ENCODE data around the gene IL5. TPM values are rescaled to one million over a fixed set of nuclear protein-coding genes. Genes with fewer than 3 reads are reported as not detected.
"Not testable (repeated sequence)": the region's sequence is repeated elsewhere in the genome, so short reads cannot be mapped to it uniquely, and the experiment has no call there.

The IL5 gene
- total and polyA plus RNA-seq, 9 donors = not detected

GRCh38 chr5:132576123-132576522 is 32.8 kb upstream of the IL5 start:
- no peak for DNase-seq
- no peak for TF ChIP-seq EP300 (IDR thresholded peaks at IDR 0.05)
- no peak for TF ChIP-seq POLR2A (IDR thresholded peaks at IDR 0.05)
- TF ChIP-seq CTCF (IDR thresholded peaks at IDR 0.05) = no peak
- no peak overlapping the region for H3K27ac ChIP-seq
- H3K4me3 ChIP-seq = no peak overlapping the region
- H3K36me3 ChIP-seq = no peaks in the 10 kb centered on the region
- H3K9me3 ChIP-seq = no peaks in the 10 kb centered on the region
- no peaks in the 10 kb centered on the region for H3K27me3 ChIP-seq
- H3K4me1 ChIP-seq (ENCODE audit: insufficient read depth) = no peaks in the 10 kb centered on the region
- intact Hi-C loops (cut with DNase I) = no loop called here
- 93 to 100% (median 97%) methylated on average over 1 of the region's 1 CpG for WGBS, 3 donors

GRCh38 chr5:132566657-132567056 is 23.3 kb upstream of the IL5 start:
- Histone ChIP-seq H3K4me1 (ENCODE audit: insufficient read depth) (no peaks in the 10 kb centered on the region), H3K27ac (no peak overlapping the region), H3K27me3 (no peaks in the 10 kb centered on the region), H3K9me3 (no peaks in the 10 kb centered on the region), H3K4me3 (no peak overlapping the region), H3K36me3 (no peaks in the 10 kb centered on the region)
- DNase-seq = no peak
- no peak for TF ChIP-seq POLR2A (IDR thresholded peaks at IDR 0.05)
- no peak for TF ChIP-seq EP300 (IDR thresholded peaks at IDR 0.05)
- no peak for TF ChIP-seq CTCF (IDR thresholded peaks at IDR 0.05)
- intact Hi-C loops (cut with DNase I) = no loop called here
- 88 to 100% (median 94%) methylated on average over 1 of the region's 1 CpG for WGBS, 3 donors

- intact Hi-C loops (cut with DNase I); H3K36me3 ChIP-seq; H3K4me3 ChIP-seq; H3K27me3 ChIP-seq; H3K4me1 ChIP-seq (ENCODE audit: insufficient read depth); H3K27ac ChIP-seq; DNase-seq; H3K9me3 ChIP-seq: not testable (repeated sequence)
- WGBS, 3 donors = 97 to 100% (median 98%) methylated on average over 2 of the region's 2 CpGs
These were observed 21.2 kb upstream of the IL5 start for GRCh38 chr5:132564555-132564954.

- TF ChIP-seq CTCF (IDR thresholded peaks at IDR 0.05) (no peak), POLR2A (IDR thresholded peaks at IDR 0.05) (no peak), EP300 (IDR thresholded peaks at IDR 0.05) (no peak)
- DNase-seq = no peak
- Histone ChIP-seq H3K27me3 (no peaks in the 10 kb centered on the region), H3K27ac (no peak overlapping the region), H3K4me1 (ENCODE audit: insufficient read depth) (peaks cover 4% of the 10 kb centered on the region), H3K4me3 (no peak overlapping the region), H3K9me3 (no peaks in the 10 kb centered on the region), H3K36me3 (no peaks in the 10 kb centered on the region)
- intact Hi-C loops (cut with DNase I) = no loop called here
- WGBS, 3 donors = 97 to 98% (median 98%) methylated on average over 3 of the region's 3 CpGs
These were observed 18.3 kb upstream of the IL5 start for GRCh38 chr5:132561601-132562000.

- no peaks in the 10 kb centered on the region for H3K9me3 ChIP-seq
- H3K27ac ChIP-seq = no peak overlapping the region
- no peaks in the 10 kb centered on the region for H3K36me3 ChIP-seq
- H3K4me3 ChIP-seq = no peak overlapping the region
- intact Hi-C loops (cut with DNase I) = no loop called here
- no peaks in the 10 kb centered on the region for H3K27me3 ChIP-seq
- peaks cover 4% of the 10 kb centered on the region for H3K4me1 ChIP-seq (ENCODE audit: insufficient read depth)
- WGBS, 3 donors = 79 to 87% (median 85%) methylated on average over 2 of the region's 2 CpGs
- no peak for TF ChIP-seq CTCF (IDR thresholded peaks at IDR 0.05)
- TF ChIP-seq POLR2A (IDR thresholded peaks at IDR 0.05) = no peak
- no peak for TF ChIP-seq EP300 (IDR thresholded peaks at IDR 0.05)
- DNase-seq = no peak
These were observed 16.2 kb upstream of the IL5 start for GRCh38 chr5:132559383-132560060.
